ENCODE results near the gene RAD51B.
A peak's percentile ranks its signal among the peaks of the same experiment; 100 is the strongest.

Gene RAD51B

DNA sequence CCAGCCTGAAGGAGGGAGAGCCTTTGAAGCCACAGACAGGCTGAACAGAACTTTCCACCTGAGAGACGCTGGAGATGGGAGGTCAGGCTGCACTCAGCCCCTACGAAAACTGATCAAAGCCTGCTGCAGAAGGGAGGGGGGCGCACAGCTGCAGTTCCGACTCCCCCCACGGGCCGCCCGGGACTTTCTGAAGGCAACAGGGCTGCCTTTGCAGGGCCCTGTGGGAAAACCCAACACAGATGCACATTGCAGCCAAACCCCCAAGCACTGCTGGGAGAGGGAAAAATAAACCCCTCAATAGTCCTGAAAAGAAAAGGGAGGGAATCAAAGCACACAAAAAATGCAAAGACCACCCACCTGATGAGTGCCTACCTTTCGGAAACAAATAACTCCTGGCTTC, 682.7 kb downstream of the RAD51B start:
- no peak for DNase-seq (ENCODE audit: low read depth in 2 of 2)
- TF ChIP-seq, protein P1, sequence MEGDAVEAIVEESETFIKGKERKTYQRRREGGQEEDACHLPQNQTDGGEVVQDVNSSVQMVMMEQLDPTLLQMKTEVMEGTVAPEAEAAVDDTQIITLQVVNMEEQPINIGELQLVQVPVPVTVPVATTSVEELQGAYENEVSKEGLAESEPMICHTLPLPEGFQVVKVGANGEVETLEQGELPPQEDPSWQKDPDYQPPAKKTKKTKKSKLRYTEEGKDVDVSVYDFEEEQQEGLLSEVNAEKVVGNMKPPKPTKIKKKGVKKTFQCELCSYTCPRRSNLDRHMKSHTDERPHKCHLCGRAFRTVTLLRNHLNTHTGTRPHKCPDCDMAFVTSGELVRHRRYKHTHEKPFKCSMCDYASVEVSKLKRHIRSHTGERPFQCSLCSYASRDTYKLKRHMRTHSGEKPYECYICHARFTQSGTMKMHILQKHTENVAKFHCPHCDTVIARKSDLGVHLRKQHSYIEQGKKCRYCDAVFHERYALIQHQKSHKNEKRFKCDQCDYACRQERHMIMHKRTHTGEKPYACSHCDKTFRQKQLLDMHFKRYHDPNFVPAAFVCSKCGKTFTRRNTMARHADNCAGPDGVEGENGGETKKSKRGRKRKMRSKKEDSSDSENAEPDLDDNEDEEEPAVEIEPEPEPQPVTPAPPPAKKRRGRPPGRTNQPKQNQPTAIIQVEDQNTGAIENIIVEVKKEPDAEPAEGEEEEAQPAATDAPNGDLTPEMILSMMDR (IDR thresholded peaks at IDR 0.05; ENCODE audit: low read depth, low read length), result no peak
- no peak overlapping the region for H3K4me3 ChIP-seq (replicated peaks in 1 of 2; ENCODE audit: low read depth in 2 of 2, low read length in 2 of 2)

GRCh38 chr14:68503186-68503825, 683.7 kb downstream of the RAD51B start:
- TF ChIP-seq, protein P1 (IDR thresholded peaks at IDR 0.05; ENCODE audit: low read depth, low read length), result no peak

DNA sequence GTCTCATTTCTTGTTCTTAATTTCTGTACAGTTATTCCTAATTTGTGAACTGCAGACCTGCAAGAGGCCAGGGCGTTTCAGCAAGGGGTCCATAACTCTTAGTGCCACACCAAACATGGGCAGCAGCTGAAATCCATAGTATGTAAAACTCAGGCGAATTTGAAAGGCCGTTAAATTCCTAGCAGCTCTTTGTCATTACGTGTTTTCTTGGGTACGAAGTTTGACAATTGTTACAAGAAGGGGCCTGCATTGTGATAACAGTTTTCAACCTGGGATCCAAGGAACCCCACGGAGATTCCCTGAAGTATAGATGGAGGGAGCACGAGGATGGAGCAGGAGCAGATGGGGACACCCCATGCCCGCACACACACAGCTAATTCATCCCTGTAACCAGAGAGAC, 685.3 kb downstream of the RAD51B start:
- H3K4me3 ChIP-seq (replicated peaks in 1 of 2; ENCODE audit: low read depth in 2 of 2, low read length in 2 of 2), result no peak overlapping the region
- no peak for DNase-seq (ENCODE audit: low read depth in 2 of 2)
- TF ChIP-seq, protein P1 (IDR thresholded peaks at IDR 0.05; ENCODE audit: low read depth, low read length), result no peak

More at GRCh38 chr14:68503186-68503825, 683.7 kb downstream of the RAD51B start:
- H3K4me3 ChIP-seq (replicated peaks in 1 of 2; ENCODE audit: low read depth in 2 of 2, low read length in 2 of 2), result no peak overlapping the region
- no peak for DNase-seq (ENCODE audit: low read depth in 2 of 2)

- H3K4me3 ChIP-seq (replicated peaks in 1 of 2; ENCODE audit: low read depth in 2 of 2, low read length in 2 of 2), result no peak overlapping the region
- peak; percentile 56 to 81 for DNase-seq (ENCODE audit: low read depth in 2 of 2)
- TF ChIP-seq, protein P1 (IDR thresholded peaks at IDR 0.05; ENCODE audit: low read depth, low read length), result no peak
These were observed 686.6 kb downstream of the RAD51B start for GRCh38 chr14:68506021-68506644.

GRCh38 chr14:68506645-68507419, 687.3 kb downstream of the RAD51B start:
- DNase-seq (ENCODE audit: low read depth in 2 of 2), result no peak
- H3K4me3 ChIP-seq (replicated peaks in 1 of 2; ENCODE audit: low read depth in 2 of 2, low read length in 2 of 2), result no peak overlapping the region
- TF ChIP-seq, protein P1 (IDR thresholded peaks at IDR 0.05; ENCODE audit: low read depth, low read length), result no peak

GRCh38 chr14:68507544-68508081, 688.0 kb downstream of the RAD51B start:
- H3K4me3 ChIP-seq (replicated peaks in 1 of 2; ENCODE audit: low read depth in 2 of 2, low read length in 2 of 2), result no peak overlapping the region
- DNase-seq (ENCODE audit: low read depth in 2 of 2), result no peak
- TF ChIP-seq, protein P1 (IDR thresholded peaks at IDR 0.05; ENCODE audit: low read depth, low read length), result no peak

Measured in cardiac fibroblast (primary cell).